Activated gamma-delta T cell treated with anti-CD3 and anti-CD28 coated beads, Interleukin-2, amount 50 U/mL, for 16 hours (primary cell): ENCODE measurements around the gene MLLT11.
"Not testable (repeated sequence)": the region's sequence is repeated elsewhere in the genome, so short reads cannot be mapped to it uniquely, and the experiment has no call there.

Experiments used
- DNase-seq: peaks from one replicate; pipeline ENCODE4 v3.0.0-alpha.2; 2020; ENCODE audit warnings: low read depth

The MLLT11 gene

DNA sequence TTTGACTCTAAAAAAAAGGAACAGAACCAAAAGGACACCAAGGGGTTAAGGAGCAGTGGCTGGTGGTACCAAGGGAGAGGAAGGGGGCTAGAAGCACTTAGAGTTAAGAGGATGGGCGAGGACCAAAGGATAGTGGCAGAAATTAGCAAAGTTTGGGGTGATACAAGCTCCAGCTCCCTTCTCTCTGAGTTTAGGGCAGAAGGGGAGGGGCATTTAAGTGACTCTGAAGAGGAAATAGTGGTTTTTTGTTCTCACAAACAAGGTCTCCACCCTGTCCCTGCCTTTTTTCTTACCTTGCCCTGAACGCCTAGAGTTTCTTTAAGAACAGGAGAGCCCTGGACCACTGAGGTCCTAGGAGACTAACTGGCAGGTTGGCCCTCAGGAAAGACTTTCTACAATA, 4.0 kb upstream of the MLLT11 start:
- no peak for DNase-seq

DNA sequence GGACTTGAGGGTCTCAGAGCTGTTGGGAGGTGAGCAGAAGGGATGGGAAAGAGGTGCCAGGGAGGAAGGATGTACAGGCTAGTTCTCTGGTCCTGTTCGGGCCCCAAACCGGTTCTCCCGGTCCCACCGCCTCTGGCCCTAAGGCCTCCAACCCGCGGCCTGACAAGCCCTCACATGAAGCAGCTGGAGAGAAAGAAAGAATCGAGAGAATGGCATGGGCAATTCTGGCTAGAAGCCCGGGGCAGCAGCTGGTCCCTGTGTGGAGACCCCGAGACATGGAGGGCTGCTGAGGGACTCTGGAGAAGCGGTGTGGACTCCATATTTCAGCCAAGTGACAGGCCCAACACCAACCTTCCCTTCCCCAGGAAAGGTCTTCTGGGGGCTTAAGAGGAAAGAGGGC, 1.5 kb upstream of the MLLT11 start:
- no peak for DNase-seq

DNA sequence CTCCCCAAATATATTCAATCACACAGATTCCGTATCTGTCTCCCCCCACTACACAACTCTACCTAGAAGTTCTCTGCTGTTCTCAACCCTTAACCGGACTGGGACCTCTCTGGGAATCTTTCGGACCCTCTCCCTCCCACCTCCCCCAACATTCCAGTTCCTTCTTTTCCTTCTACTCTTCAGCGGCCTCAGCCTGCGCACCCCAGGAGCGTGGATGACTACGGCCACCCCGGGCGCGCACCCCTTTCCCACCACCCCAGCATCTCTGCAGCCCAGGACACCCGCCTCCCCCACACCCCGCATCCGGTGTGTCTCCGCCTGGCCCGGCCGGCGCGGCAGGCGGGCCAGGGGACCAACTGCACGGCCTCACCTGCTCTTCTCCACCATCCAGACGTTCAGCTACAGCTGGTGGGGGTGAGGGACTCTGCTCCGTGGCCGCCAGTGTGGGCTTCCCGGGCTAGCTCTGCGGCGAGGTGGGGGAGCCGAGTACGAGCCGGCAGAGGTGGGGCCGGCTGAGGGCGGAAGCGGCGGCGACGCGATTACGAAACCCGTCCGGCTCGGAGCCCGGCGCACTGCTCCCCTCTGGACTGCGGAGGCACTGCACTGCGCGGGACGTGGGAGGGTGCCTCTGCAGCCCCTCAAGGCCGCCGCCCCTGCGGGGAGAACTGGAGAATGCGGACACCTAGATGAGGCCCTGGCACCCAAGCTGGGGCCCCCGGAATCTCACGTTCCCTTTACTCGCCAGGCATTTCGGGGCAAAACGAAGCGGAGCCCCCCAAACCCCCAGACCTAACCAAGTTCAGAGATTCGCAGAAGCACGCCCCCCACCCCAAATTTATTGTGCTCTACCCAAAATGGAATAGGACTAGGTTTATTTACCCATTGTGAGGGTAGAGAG, 839 bp upstream of the MLLT11 start, which contains the start of gene CDC42SE1:
Gene CDC42SE1, minus strand, starts transcription at position 514 of the 898 bp plus-strand sequence. CDS start 3,892 bp downstream, outside the sequence.
- DNase-seq: peak; percentile 74

DNA sequence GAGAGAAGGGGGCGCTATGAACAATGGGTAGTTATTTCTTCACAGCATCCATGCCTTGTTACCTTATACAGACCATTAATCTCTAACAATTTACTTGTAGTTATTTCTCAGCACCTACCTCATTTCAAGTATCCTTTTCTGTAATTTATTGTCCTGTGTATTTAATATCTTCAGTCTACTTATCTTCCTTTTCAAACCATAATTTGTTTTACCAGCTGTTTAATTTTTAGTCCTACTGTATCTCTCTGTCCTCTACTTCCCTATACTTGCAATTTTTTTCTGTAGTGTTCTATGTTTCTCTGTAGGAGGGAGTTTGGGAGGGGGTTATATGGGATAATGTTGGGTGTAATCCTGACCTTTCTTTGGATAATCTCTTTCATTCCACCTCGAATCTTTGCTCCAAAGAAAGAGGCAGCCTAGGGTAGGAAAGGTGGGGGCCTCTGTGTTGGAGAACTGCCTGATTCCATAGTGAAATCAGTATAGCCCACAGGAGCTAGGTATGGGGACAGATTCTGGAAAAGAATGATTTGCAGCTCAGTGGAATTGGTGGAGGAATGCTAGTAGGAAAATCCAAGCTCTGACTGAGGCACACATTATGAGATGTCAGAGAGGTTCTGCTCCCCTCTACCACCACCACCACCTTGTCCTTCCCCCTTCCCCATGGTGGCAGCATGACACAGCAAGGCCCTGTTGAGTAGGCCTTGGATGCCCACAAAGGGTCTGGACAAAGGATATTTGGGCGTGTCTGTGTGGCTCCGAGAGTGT, 642 bp downstream of the MLLT11 start:
- no peak for DNase-seq

DNA sequence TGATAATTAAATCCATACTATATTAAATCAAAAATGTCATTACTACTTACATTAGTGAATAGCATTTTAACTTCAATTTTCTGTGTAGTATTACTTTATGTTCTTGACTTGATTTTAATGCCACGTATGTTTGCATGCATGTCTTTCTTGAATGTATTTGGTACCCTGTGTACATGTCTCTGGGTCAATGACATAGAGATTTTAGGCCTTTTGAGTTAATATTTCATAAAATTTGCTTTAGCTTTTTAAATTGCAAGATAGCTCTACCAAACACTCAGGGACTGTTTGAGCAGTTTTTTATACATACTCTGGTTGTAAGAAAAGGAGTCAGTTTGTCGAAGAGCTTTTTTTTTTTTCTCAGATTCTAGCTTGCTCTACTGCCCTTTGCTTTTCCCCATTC, 1.5 kb downstream of the MLLT11 start:
- no peak for DNase-seq

DNA sequence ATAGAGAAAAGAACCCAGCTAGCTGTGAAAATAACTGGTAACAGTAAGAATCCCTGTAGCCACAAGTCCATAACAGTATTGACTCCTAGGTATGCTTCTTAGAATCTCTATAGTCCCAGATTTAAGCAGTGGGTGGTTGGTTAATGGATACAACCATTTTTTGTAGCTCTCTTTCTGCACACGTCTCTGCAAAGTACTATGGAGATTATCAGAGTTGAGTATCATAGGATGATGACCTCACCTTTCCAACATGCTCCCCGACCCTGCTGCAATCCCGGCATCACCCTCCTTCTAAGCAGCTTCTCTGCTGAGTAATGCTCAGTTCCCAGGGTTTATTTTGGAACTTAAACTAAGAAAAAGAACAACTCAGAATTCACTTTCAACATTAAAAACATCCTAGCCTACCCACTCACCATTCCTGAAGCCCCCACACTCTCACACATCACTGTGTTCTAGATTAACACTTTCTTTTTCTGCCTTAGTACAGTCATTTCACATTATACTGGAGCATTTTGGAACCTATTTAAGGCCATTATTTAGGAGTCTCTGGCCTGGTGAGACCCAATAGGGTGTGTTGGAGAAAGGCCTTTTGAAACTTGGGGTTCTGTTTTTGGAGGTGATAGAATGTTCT, 2.7 kb downstream of the MLLT11 start:
- DNase-seq: no peak

DNA sequence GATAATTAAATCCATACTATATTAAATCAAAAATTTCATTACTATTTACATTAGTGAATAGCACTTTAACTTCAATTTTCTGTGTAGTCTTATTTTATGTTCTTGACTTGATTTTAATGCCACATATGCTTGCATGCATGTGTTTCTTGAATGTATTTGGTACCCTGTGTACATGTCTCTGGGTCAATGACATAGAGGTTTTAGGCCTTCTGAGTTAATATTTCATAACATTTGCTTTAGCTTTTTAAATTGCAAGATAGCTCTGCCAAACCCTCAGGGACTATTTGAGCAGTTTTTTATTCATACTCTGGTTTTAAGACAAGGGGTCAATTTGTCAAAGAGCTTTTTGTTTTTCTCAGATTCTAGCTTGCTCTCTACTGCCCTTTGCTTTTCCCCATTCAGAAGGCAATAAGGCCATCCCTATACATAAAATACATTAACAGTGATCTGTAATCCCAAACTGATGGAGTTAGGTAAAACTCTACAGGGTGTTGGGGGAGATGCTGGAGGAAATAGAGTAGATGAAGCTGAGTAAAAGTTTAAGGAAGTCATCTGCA, 5.0 kb downstream of the MLLT11 start:
- no peak for DNase-seq

DNA sequence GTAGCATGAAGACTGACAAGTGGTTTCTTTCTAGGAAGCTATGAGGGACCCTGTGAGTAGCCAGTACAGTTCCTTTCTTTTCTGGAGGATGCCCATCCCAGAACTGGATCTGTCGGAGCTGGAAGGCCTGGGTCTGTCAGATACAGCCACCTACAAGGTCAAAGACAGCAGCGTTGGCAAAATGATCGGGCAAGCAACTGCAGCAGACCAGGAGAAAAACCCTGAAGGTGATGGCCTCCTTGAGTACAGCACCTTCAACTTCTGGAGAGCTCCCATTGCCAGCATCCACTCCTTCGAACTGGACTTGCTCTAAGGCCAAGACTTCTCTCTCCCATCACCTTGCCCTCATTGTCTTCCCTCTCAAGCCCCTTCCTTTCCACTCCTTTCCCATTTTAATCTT, 7.0 kb downstream of the MLLT11 start:
- DNase-seq: no peak

DNA sequence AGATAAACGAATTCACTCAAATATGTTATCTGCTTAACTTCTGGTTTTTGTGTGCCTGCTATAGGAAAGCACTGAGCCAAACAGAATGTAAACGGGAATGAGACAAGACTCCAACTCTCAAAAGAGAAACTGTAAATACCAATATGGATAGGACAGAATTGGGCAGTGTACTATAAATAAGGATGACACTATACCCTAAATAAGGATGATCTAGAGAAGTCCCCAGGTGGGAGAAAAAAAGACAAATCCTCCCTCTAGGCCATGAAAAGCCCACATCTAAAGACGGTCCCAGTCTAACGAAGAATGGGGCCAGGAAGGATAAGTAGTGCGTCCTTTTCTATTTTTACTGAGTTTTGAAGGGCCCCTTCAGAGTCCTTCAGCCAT, 8.9 kb downstream of the MLLT11 start:
- DNase-seq: no peak

DNA sequence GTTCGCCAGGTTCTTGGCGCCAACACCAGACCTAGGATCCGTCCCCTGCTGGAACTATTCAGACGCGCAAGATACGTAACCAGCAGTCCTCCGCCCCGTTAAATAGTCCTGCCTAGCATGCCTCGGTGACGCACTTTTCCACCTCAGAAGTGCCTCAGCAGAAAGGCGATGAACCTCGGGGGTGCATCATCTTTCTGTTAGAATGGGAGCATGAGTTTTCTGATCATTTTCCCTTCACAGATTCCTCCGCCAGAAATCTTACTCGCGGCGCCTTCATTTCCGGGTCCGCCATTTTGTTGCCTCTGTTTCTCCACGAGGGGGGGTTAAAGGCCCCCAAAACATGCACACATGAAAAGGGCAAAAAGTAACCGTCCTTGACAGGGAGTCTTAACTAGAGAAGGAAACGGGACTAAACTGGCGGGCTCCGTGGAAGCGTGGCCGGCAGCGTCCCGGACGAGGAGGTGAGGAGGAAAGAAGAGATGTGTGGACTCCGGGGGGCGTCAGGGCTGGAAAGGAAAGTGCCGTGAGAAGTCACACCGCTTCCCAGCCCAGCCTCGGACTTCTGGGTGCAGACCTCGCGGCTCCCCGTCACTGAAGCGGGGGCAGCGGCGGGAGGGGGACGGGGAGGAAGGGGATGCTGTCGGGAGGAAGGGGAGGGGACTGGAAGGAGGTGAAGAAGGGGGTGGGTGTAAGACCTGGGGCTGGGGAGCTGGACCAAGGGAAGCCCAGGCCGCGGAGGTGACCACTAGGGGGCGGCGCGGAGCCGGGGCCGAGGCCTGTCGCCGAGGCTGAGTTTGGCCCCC, 10.5 kb downstream of the MLLT11 start, which contains the start of gene GABPB2:
Gene GABPB2, plus strand, starts transcription at position 288 of the 803 bp plus-strand sequence. CDS start 17,429 bp downstream, outside the sequence.
- DNase-seq: peak; percentile 80

DNA sequence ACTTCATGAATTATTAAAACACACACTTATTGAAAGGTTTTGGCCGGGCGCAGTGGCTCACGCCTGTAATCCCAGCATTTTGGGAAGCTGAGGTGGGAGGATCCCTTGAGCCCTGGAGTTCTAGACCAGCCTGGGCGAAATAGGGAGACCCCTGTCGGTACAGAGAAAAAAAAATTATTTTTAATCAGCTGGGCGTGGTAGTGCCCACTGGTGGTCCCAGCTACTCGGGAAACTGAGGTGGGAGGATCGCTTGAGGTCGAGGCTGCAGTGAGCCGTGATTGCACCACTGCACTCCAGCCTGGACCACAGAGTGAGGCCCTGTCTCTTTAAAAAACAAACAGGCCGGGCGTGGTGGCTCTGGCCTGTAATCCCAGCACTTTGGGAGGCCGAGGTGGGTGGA, 12.0 kb downstream of the MLLT11 start:
- no peak for DNase-seq

DNA sequence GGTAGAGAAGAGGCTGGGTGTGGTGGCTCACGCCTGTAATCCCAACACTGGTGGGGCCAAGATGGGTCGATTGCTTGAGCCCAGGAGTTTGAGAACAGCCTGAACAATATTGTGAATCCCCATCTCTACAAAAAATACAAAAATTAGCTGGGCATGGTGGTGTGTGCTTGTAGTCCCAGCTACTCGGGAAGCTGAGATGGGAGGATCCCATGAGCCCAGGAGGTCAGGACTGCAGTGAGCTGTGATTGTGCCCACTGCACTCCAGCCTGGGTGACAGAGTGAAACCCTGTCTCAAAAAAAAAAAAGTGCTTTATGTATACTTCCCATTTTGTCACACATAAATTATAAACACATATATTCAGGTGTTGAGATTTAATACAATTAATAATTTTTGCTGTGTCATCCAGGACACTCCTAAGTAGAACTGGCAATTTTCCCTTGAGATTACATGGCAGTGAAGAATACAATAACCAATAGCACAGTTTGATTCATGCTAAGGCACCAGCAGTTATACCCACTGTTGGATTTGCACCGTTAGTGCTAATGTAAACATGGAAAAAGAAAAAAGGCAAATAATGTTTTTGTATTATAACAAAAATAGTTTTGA, 25.9 kb downstream of the MLLT11 start:
- no peak for DNase-seq

DNA sequence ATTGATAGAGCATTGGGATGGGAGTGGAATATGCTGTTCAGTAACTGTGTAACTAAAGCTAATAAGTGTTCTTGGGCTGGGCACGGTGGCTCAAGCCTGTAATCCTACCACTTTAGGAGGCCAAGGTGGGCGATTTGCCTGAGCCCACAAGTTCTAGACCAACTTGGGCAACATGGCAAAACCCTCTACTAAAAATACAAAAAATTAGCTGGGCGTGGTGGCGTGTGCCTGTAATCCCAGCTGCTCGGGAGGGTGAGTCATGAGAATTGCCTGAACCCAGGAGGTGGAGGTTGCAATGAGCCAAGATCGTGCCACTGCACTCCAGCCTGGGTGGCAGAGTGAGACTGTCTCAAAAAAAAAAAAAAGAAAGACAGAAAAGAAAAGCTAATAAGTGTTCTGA, 37.2 kb downstream of the MLLT11 start:
- not testable (repeated sequence) for DNase-seq

DNA sequence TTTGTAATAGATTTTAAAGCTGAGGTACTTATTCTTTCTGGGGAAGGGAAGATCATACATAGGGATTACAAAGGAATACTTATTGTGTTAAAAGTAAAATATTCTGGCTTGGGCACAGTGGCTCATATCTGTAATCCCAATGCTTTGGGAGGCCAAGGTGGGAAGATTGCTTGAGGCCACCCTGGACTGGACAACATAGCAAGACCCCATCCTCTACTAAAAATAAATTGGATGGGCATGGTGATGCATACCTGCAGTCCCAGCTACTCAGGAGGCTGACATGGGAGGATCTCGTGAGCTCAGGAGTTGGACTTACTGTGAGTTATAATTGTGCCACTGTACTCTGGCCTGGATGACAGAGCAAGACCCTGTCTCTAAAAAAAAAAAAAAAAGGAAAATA, 37.9 kb downstream of the MLLT11 start:
- no peak for DNase-seq

DNA sequence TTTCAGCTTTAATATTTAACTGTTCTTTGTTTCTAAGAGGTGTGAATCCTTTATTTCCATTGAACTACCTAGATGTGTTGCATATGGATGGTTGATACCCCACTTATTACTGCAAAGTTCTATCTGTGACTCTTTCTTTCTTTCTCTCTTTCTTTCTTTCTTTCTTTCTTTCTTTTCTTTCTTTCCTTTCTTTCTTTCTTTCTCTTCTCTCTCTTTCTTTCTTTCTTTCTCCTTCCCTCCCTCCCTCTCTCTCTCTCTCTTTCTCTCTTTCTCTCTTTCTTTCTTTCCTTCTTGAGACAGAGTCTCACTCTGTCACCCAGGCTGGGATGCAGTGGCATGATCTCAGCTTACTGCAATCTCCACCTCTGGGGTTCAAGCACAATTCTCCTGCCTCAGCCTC, 44.4 kb downstream of the MLLT11 start:
- no peak for DNase-seq

DNA sequence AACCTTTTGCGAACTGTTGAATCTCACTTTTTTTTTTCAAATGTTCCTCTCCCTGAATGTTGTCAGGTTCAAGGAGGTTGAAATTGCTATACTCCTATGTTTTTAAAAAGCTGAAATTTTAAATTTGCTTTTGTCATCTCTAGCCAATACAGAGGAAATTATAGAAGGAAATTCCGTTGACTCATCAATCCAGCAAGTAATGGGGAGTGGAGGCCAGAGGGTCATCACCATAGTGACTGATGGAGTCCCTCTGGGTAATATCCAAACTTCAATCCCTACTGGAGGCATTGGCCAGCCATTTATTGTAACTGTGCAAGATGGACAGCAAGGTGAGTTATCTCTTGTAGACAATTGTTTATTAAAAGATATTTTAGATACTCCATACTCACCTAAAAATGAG, 46.7 kb downstream of the MLLT11 start:
- no peak for DNase-seq

DNA sequence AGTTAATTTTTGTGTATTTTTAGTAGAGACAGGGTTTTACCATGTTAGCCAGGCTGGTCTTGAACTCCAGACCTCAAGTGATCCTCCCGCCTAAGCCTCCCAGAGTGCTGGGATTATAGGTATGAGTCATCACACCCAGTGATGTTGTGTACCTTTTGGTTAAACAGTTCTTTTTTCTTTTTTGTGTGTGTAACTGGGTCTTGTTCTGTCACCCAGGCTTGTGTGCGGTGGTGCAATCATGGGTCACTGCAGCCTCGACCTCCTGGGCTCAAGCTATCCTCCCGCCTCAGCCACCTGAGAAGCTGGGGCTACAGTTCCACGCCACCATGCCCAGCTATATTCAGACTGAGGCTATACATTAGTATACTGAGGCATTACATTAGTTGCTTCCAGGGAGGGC, 48.1 kb downstream of the MLLT11 start:
- DNase-seq: no peak

DNA sequence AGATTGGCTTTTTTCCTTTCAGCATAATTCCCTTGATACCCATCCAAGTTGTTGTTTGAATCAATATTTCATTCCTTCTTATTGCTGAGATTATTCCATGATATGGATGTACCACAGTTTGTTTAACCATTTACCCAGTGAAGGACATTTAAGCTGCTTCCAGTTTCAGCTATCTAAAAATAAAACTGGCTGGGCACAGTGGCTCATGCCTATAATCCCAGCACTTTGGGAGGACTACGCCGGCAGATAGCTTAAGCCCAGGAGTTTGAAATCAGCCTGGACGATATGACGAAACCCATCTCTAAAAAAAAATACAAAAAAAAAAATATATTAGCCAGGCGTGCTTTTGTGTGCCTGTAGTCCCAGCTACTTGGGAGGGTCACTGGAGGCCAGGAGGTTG, 53.7 kb downstream of the MLLT11 start:
- DNase-seq: no peak
